ENCODE data around the gene SYNDIG1. TPM values are rescaled to one million over a fixed set of nuclear protein-coding genes. Genes with fewer than 3 reads are reported as not detected.
A peak's percentile ranks its signal among the peaks of the same experiment; 100 is the strongest.

The SYNDIG1 gene
- total RNA-seq, 2 experiments from 2014 or later: not detected

- DNase-seq: no peak
- Mint-ChIP-seq H3K4me1 (peaks cover 4% of the 10 kb centered on the region), H3K9me3 (no peaks in the 10 kb centered on the region), H3K4me3 (no peak overlapping the region), H3K27ac (no peak overlapping the region), H3K36me3 (no peaks in the 10 kb centered on the region), H3K27me3 (no peaks in the 10 kb centered on the region)
Observed at GRCh38 chr20:24456398-24456781, 13.0 kb upstream of the SYNDIG1 start.

GRCh38 chr20:24458436-24458835 lies 11.0 kb upstream of the SYNDIG1 start:
- Mint-ChIP-seq H3K27me3 (no peaks in the 10 kb centered on the region), H3K4me3 (no peak overlapping the region), H3K27ac (no peak overlapping the region), H3K4me1 (peaks cover 4% of the 10 kb centered on the region), H3K9me3 (no peaks in the 10 kb centered on the region), H3K36me3 (no peaks in the 10 kb centered on the region)
- no peak for DNase-seq

- Mint-ChIP-seq H3K36me3 (no peaks in the 10 kb centered on the region), H3K4me1 (no peaks in the 10 kb centered on the region), H3K9me3 (no peaks in the 10 kb centered on the region), H3K27ac (no peak overlapping the region), H3K27me3 (peaks cover 5% of the 10 kb centered on the region), H3K4me3 (no peak overlapping the region)
- no peak for DNase-seq
Observed at GRCh38 chr20:24459733-24460132, 9.7 kb upstream of the SYNDIG1 start.

GRCh38 chr20:24460712-24461111 lies 8.7 kb upstream of the SYNDIG1 start:
- H3K27ac Mint-ChIP-seq: no peak overlapping the region
- H3K4me3 Mint-ChIP-seq: no peak overlapping the region
- no peak for DNase-seq
- H3K27me3 Mint-ChIP-seq: peaks cover 8% of the 10 kb centered on the region
- H3K9me3 Mint-ChIP-seq: no peaks in the 10 kb centered on the region
- H3K36me3 Mint-ChIP-seq: no peaks in the 10 kb centered on the region
- H3K4me1 Mint-ChIP-seq: no peaks in the 10 kb centered on the region

- H3K27ac Mint-ChIP-seq: no peak overlapping the region
- no peak for DNase-seq
- H3K36me3 Mint-ChIP-seq: no peaks in the 10 kb centered on the region
- no peaks in the 10 kb centered on the region for H3K4me1 Mint-ChIP-seq
- no peaks in the 10 kb centered on the region for H3K9me3 Mint-ChIP-seq
- H3K27me3 Mint-ChIP-seq: peaks cover 8% of the 10 kb centered on the region
- H3K4me3 Mint-ChIP-seq: no peak overlapping the region
Observed at GRCh38 chr20:24461848-24462247, 7.6 kb upstream of the SYNDIG1 start.

- no peaks in the 10 kb centered on the region for H3K36me3 Mint-ChIP-seq
- peaks cover 15% of the 10 kb centered on the region for H3K27me3 Mint-ChIP-seq
- no peaks in the 10 kb centered on the region for H3K4me1 Mint-ChIP-seq
- H3K9me3 Mint-ChIP-seq: no peaks in the 10 kb centered on the region
- DNase-seq: no peak
- H3K27ac Mint-ChIP-seq: no peak overlapping the region
- no peak overlapping the region for H3K4me3 Mint-ChIP-seq
Observed at GRCh38 chr20:24462460-24463010, 6.9 kb upstream of the SYNDIG1 start.

DNA sequence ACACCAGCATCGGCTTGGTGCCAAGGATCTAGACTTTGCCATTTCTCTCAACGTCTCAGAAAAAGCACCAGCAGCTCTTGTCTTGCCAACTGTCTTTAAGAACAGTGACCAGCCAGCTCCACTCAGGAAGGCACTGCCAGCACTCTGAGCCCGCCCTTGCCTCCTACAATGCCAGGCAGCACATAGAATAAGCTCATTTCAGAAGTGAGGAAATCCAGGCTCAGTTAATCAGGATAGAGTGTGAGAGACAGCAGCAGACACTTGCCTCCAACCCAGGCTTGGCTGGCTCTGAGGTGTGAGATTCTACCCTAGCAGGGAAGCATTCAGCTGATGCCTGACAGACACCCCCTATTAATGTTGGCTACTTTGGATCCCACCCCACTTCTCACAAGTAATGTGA lies 4.3 kb upstream of the SYNDIG1 start:
- Mint-ChIP-seq H3K9me3 (no peaks in the 10 kb centered on the region), H3K27ac (no peak overlapping the region), H3K4me3 (no peak overlapping the region), H3K36me3 (no peaks in the 10 kb centered on the region), H3K4me1 (no peaks in the 10 kb centered on the region), H3K27me3 (peaks cover 35% of the 10 kb centered on the region)
- DNase-seq: no peak

DNA sequence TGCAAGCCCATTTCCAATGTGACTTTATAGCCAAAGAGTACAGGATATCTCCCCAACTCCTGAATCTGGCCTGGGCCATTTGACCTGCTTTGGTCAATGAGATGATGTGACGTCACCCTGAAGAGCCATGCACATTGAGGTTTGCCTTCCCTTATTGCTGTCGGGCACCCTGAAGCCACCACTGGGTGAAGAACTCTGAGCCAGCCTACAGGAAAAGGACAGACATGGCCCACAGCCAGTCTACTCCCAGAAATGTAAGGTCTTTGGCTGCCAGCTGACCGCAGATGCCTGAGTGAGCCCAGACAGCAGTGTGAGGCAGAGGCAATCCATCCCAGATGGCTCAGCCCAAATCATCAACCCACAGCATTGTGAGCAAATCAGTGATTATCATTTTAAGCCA lies 3.7 kb upstream of the SYNDIG1 start:
- Mint-ChIP-seq H3K36me3 (no peaks in the 10 kb centered on the region), H3K9me3 (no peaks in the 10 kb centered on the region), H3K4me1 (peaks cover 4% of the 10 kb centered on the region), H3K27ac (no peak overlapping the region), H3K4me3 (no peak overlapping the region), H3K27me3 (peaks cover 41% of the 10 kb centered on the region)
- DNase-seq: no peak

GRCh38 chr20:24468401-24469115 lies 871 bp upstream of the SYNDIG1 start:
- Mint-ChIP-seq H3K9me3 (no peaks in the 10 kb centered on the region), H3K36me3 (no peaks in the 10 kb centered on the region), H3K4me1 (peaks cover 8% of the 10 kb centered on the region), H3K27ac (no peak overlapping the region), H3K27me3 (peaks cover 59% of the 10 kb centered on the region), H3K4me3 (no peak overlapping the region)
- DNase-seq: no peak

- Mint-ChIP-seq H3K4me1 (peaks cover 8% of the 10 kb centered on the region), H3K4me3 (peak overlapping the region; percentile 24), H3K27ac (no peak overlapping the region), H3K36me3 (no peaks in the 10 kb centered on the region), H3K27me3 (peaks cover 54% of the 10 kb centered on the region), H3K9me3 (no peaks in the 10 kb centered on the region)
- DNase-seq: peak; percentile 4
Observed at GRCh38 chr20:24469894-24470745, 691 bp downstream of the SYNDIG1 start.

GRCh38 chr20:24470746-24471582 lies 1.5 kb downstream of the SYNDIG1 start:
- DNase-seq: no peak
- Mint-ChIP-seq H3K9me3 (no peaks in the 10 kb centered on the region), H3K36me3 (no peaks in the 10 kb centered on the region), H3K27ac (no peak overlapping the region), H3K4me1 (peaks cover 8% of the 10 kb centered on the region), H3K4me3 (peak overlapping the region; percentile 32), H3K27me3 (peaks cover 59% of the 10 kb centered on the region)

- Mint-ChIP-seq H3K27me3 (peaks cover 54% of the 10 kb centered on the region), H3K27ac (no peak overlapping the region), H3K4me1 (peaks cover 8% of the 10 kb centered on the region), H3K9me3 (no peaks in the 10 kb centered on the region), H3K4me3 (no peak overlapping the region), H3K36me3 (no peaks in the 10 kb centered on the region)
- DNase-seq: no peak
Observed at GRCh38 chr20:24472426-24472825, 3.0 kb downstream of the SYNDIG1 start.

DNA sequence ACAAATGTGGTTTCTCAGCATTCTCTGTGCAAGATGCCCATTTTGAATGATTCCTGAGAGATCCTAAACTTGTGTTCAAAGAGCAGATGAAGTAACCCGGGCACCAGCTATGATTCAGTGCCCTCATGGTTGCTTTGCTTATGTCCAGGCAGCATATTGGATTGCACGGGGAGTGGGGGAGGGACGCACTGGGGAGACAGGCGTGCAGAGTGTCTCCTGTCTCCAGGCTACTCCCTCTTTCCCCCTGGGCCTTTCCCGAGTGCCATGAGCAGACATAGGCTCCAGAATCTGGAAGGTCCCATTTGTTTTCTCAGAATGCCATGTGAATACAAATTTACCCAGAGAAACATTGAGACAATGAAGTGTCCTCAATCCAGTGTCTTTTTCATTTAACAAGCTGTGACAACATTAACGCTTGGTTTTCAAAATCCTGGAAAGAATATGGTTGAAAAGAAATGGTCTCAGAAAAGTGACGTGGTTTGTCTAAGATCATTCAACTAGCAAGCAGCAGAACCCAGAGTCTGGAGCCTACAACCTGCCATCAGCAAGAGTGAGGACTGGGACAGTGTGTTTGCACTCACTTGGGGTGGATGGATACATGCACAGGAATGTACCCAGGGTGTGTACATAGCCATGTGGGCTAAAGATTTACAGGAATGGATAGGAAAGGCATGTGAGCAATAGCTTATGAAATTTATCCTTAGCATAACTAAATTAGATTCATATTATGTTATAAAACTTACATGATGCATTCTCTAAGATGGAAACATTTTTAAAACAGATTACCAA lies 4.2 kb downstream of the SYNDIG1 start:
- no peaks in the 10 kb centered on the region for H3K9me3 Mint-ChIP-seq
- H3K4me1 Mint-ChIP-seq: peaks cover 8% of the 10 kb centered on the region
- H3K4me3 Mint-ChIP-seq: no peak overlapping the region
- no peaks in the 10 kb centered on the region for H3K36me3 Mint-ChIP-seq
- H3K27ac Mint-ChIP-seq: no peak overlapping the region
- no peak for DNase-seq
- peaks cover 42% of the 10 kb centered on the region for H3K27me3 Mint-ChIP-seq

GRCh38 chr20:24477831-24478547 lies 8.6 kb downstream of the SYNDIG1 start:
- Mint-ChIP-seq H3K9me3 (no peaks in the 10 kb centered on the region), H3K36me3 (no peaks in the 10 kb centered on the region)

More at GRCh38 chr20:24477831-24478547, 8.6 kb downstream of the SYNDIG1 start:
- H3K27me3 Mint-ChIP-seq: peaks cover 9% of the 10 kb centered on the region
- H3K4me3 Mint-ChIP-seq: no peak overlapping the region
- no peak for DNase-seq
- no peak overlapping the region for H3K27ac Mint-ChIP-seq
- no peaks in the 10 kb centered on the region for H3K4me1 Mint-ChIP-seq

Measured in activated naive CD8-positive, alpha-beta T cell treated with anti-CD3 and anti-CD28 coated beads for 36 hours (primary cell).